K562 (cell line): ENCODE data around the gene KDELR3. TPM values are rescaled to one million over a fixed set of nuclear protein-coding genes. Genes with fewer than 3 reads are reported as not detected.
A peak's percentile ranks its signal among the peaks of the same experiment; 100 is the strongest.

ENCODE experiments used
- ADNP ChIP-seq: fragments of 200-800 bp; sonication (Bioruptor generic); IDR thresholded peaks from 2 replicates; pipeline ENCODE4 v1.6.1; 2016; ENCODE audit warnings: missing genetic modification characterization, missing compliant biosample characterization
- CC2D1A ChIP-seq: fragments of 450-650 bp; IDR thresholded peaks from 2 replicates; pipeline ENCODE4 v1.6.1; 2017; ENCODE audit warnings: mild to moderate bottlenecking
- CHAMP1 ChIP-seq: fragments of 450-650 bp; IDR thresholded peaks from 2 replicates; pipeline ENCODE4 v1.6.1; 2016; ENCODE audit warnings: mild to moderate bottlenecking
- DEAF1 ChIP-seq: fragments of 450-650 bp; formaldehyde crosslinking; IDR thresholded peaks from 2 replicates; pipeline ENCODE4 v1.4.0; 2020; ENCODE audit warnings: mild to moderate bottlenecking, moderate library complexity
- DPF2 ChIP-seq: fragments of 450-650 bp; IDR thresholded peaks from 2 replicates; pipeline ENCODE4 v1.6.1; 2016
- ETV6 ChIP-seq, 3 experiments: fragments of 150-350 bp in 1 of 3; sonication (generic) in 1 of 3; formaldehyde crosslinking in 1 of 3; IDR thresholded peaks; 2 replicates each; pipeline versions ENCODE4 v1.6.1 to v1.8.0; 2014 to 2022; ENCODE audit warnings: borderline replicate concordance in 2 of 3, low read depth in 2 of 3, antibody characterized with exemption in 1 of 3, low read length in 1 of 3, mild to moderate bottlenecking in 1 of 3, missing genetic modification reagents in 1 of 3
- FOXP1 ChIP-seq: sonication (generic); formaldehyde crosslinking; IDR thresholded peaks from 2 replicates; pipeline ENCODE4 v1.8.0; 2022; ENCODE audit warnings: mild to moderate bottlenecking, missing genetic modification reagents
- JUN ChIP-seq, 2 experiments: sonication (generic) in 1 of 2; formaldehyde crosslinking in 1 of 2; IDR thresholded peaks; 2 replicates each; pipeline versions ENCODE4 v1.6.1 to v1.8.0; 2012 to 2022; ENCODE audit warnings: borderline replicate concordance in 2 of 2, mild to moderate bottlenecking in 2 of 2, improper control_type of control experiment in 1 of 2, low read depth in 1 of 2, low read length in 1 of 2, missing genetic modification reagents in 1 of 2
- MAFK ChIP-seq: IDR thresholded peaks from 2 replicates; pipeline ENCODE4 v1.6.1; 2011; ENCODE audit warnings: low read length, improper control_type of control experiment
- MITF ChIP-seq: IDR thresholded peaks from 2 replicates; pipeline ENCODE4 v1.6.1; 2014; ENCODE audit warnings: antibody characterized with exemption
- NFYB ChIP-seq: IDR thresholded peaks from 2 replicates; pipeline ENCODE4 v1.6.1; 2011; ENCODE audit warnings: mild to moderate bottlenecking, moderate library complexity; ENCODE audit not compliant: insufficient read length; ENCODE audit errors: extremely low read depth
- NR2F6 ChIP-seq: fragments of 450-650 bp; formaldehyde crosslinking; IDR thresholded peaks from 2 replicates; pipeline ENCODE4 v1.4.0; 2020; ENCODE audit warnings: mild to moderate bottlenecking
- SIN3B ChIP-seq: fragments of 450-650 bp; IDR thresholded peaks from 2 replicates; pipeline ENCODE4 v1.6.1; 2017; ENCODE audit warnings: low read depth, mild to moderate bottlenecking, moderate library complexity
- SOX6 ChIP-seq: fragments of 450-650 bp; IDR thresholded peaks from 2 replicates; pipeline ENCODE4 v1.6.1; 2014; ENCODE audit warnings: mild to moderate bottlenecking
- SP2 ChIP-seq: IDR thresholded peaks from 2 replicates; pipeline ENCODE4 v1.6.1; 2011; ENCODE audit warnings: mild to moderate bottlenecking, low read depth, low read length, moderate library complexity; ENCODE audit not compliant: poor library complexity, severe bottlenecking; ENCODE audit errors: extremely low read depth
- TBP ChIP-seq: optimal IDR thresholded peaks from 2 replicates; pipeline ENCODE3; 2011; ENCODE audit warnings: low read depth, low read length, improper control_type of control experiment
- ZNF316 ChIP-seq: fragments of 450-650 bp; IDR thresholded peaks from 2 replicates; pipeline ENCODE4 v1.6.1; 2016
- ZNF695 ChIP-seq: fragments of 450-650 bp; formaldehyde crosslinking; IDR thresholded peaks from 2 replicates; pipeline ENCODE4 v1.4.0; 2020; ENCODE audit warnings: mild to moderate bottlenecking, moderate library complexity
- polyA plus RNA-seq, 8 experiments: library from polyadenylated mRNA; depleted of rRNA in 4 of 8; stranded (reverse) in 5 of 8; unstranded in 3 of 8; fragments of >200 nt; fragmentation: Nextera tagmentation in 2 of 8; fragmentation: Illumina TruSeq in 1 of 8; extraction: Ambion mirVana in 2 of 8; extraction: Trizol in 1 of 8; gene quantifications; 2 replicates each; pipeline versions ENCODE4 v1.2.1 to v1.2.3, GENCODE V29; 2011 to 2014; ENCODE audit warnings: inconsistent platforms in 1 of 8, missing spikeins in 1 of 8
- total RNA-seq, 7 experiments: library from RNA; depleted of rRNA in 6 of 7; stranded (reverse); fragments of >200 nt in 6 of 7; fragmentation: Illumina TruSeq in 2 of 7; extraction: Trizol in 2 of 7; gene quantifications; 2 replicates each; pipeline versions ENCODE4 v1.2.1 to v1.2.3, GENCODE V29; 2011 to 2021; ENCODE audit warnings: low replicate concordance in 1 of 7
- TF ChIP-seq, protein P1 (sequence below): fragments of 250-450 bp; sonication (Bioruptor Pico); IDR thresholded peaks from 2 replicates; pipeline ENCODE4 v1.8.0; 2022; ENCODE audit warnings: moderate library complexity, mild to moderate bottlenecking, inconsistent platforms
- TF ChIP-seq, protein P2 (sequence below): sonication (generic); formaldehyde crosslinking; IDR thresholded peaks from 2 replicates; pipeline ENCODE4 v1.8.1; 2023; ENCODE audit warnings: mild to moderate bottlenecking, missing genetic modification reagents
- TF ChIP-seq, protein P3 (sequence below): sonication (generic); formaldehyde crosslinking; IDR thresholded peaks from 2 replicates; pipeline ENCODE4 v1.8.0; 2022; ENCODE audit warnings: mild to moderate bottlenecking, missing genetic modification reagents

KDELR3 gene
- total and polyA plus RNA-seq, 9 of the 15 experiments (the other 6 are each of a cell fraction or from before 2014, with no cell fraction given) = 7.1 to 44.8 (median 9.6) TPM

DNA sequence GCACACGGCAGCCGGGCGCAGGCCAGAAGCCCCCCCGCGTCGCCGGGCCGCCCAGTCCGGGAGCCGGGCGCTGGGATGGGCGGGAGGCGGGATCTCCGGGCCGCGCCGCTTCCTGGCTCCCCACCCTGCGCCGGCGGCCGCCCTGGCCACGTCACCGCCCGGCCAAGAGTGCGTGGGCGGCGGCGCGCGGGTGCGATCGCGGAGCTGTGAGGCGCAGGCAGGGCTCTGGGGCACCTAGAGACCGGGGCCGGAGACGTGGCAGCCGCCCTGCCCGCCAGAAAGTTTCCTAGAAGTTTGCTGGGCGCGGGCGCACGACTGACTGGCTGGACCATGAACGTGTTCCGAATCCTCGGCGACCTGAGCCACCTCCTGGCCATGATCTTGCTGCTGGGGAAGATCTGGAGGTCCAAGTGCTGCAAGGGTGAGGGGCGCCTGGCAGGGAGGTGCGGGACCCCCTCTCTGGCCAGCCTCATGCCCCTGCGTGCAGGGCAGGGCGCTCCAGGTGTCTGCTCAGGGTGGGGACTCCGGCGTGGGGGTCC lies at the start of gene KDELR3 (continued):
- TF ChIP-seq JUN (IDR thresholded peaks at IDR 0.05; ENCODE audit: borderline replicate concordance, low read depth, low read length) (no peak), JUN (CRISPR knock-in tag; IDR thresholded peaks at IDR 0.05; ENCODE audit: borderline replicate concordance) (no peak), DEAF1 (no peak), MITF (no peak), MAFK (no peak), ETV6 (IDR thresholded peaks at IDR 0.05; ENCODE audit: borderline replicate concordance in 1 of 2, low read depth in 2 of 2, low read length in 1 of 2) (no peak), ETV6 (CRISPR knock-in tag; IDR thresholded peaks at IDR 0.05; ENCODE audit: borderline replicate concordance) (no peak), FOXP1 (CRISPR knock-in tag) (no peak; the same call in 1 of the 2 replicates), SP2 (no peak), CC2D1A (no peak), DPF2 (no peak), ZNF695 (CRISPR knock-in tag) (no peak), TBP (peak; percentile 29), ADNP (tag) (no peak), ZNF316 (no peak), SIN3B (no peak), NFYB (no peak), NR2F6 (CRISPR knock-in tag) (no peak), CHAMP1 (no peak), SOX6 (peak; percentile 14; the same call in 1 of the 2 replicates)
- TF ChIP-seq, protein P1, sequence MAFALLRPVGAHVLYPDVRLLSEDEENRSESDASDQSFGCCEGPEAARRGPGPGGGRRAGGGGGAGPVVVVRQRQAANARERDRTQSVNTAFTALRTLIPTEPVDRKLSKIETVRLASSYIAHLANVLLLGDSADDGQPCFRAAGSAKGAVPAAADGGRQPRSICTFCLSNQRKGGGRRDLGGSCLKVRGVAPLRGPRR (CRISPR knock-in tag) = no peak
- TF ChIP-seq, protein P2, sequence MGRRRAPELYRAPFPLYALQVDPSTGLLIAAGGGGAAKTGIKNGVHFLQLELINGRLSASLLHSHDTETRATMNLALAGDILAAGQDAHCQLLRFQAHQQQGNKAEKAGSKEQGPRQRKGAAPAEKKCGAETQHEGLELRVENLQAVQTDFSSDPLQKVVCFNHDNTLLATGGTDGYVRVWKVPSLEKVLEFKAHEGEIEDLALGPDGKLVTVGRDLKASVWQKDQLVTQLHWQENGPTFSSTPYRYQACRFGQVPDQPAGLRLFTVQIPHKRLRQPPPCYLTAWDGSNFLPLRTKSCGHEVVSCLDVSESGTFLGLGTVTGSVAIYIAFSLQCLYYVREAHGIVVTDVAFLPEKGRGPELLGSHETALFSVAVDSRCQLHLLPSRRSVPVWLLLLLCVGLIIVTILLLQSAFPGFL (CRISPR knock-in tag) = no peak
- TF ChIP-seq, protein P3, sequence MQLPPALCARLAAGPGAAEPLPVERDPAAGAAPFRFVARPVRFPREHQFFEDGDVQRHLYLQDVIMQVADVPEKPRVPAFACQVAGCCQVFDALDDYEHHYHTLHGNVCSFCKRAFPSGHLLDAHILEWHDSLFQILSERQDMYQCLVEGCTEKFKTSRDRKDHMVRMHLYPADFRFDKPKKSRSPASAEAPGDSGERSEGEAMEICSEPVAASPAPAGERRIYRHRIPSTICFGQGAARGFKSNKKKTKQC (CRISPR knock-in tag) = no peak
